B cell (primary cell): ENCODE results near the gene CD6. TPM values are rescaled to one million over a fixed set of nuclear protein-coding genes. Genes with fewer than 3 reads are reported as not detected.

Experiments
- ATAC-seq: fragments of 200-7000 bp; cut with Tn5 transposase; one replicate; pipeline ENCODE4 v1.10.0; 2021; ENCODE audit warnings: low read depth, mild to moderate bottlenecking, moderate number of reproducible peaks, moderate library complexity
- CTCF ChIA-PET: fragments of 350-600 bp; sonication (Branson Sonifier 250); formaldehyde crosslinking; loops from one replicate; lab custom pipeline; 2021; ENCODE audit warnings: antibody characterized with exemption, inconsistent platforms; lab: Charles Lee
- POLR2A ChIA-PET: fragments of 350-600 bp; sonication (Branson Sonifier 250); formaldehyde crosslinking; loops from one replicate; lab custom pipeline; 2021; ENCODE audit warnings: antibody characterized with exemption; lab: Charles Lee
- DNase-seq: peaks from one replicate; pipeline ENCODE4 v3.0.0; 2013
- H2AFZ ChIP-seq: 2 replicates; pipeline ENCODE4 v1.6.1; 2012; ENCODE audit warnings: mild to moderate bottlenecking, low read depth, low read length; ENCODE audit not compliant: insufficient read depth, poor library complexity, severe bottlenecking
- H3K27ac ChIP-seq, 2 donors: 1 replicate in 1 of 2; 2 replicates in 1 of 2; pipeline ENCODE4 v1.5.1; 2012 to 2013; ENCODE audit warnings: low read length in 2 of 2, mild to moderate bottlenecking in 2 of 2, moderate library complexity in 1 of 2
- H3K27me3 ChIP-seq, 4 experiments: fragments of 200-600 bp in 1 of 4; sonication (generic) in 1 of 4; replicated peaks in 1 of 4; 1 replicate in 2 of 4; 2 replicates in 2 of 4; pipeline versions ENCODE4 v1.6.1 to v1.7.0; 2013 to 2016; ENCODE audit warnings: low read length in 3 of 4, mild to moderate bottlenecking in 2 of 4, mixed read lengths in 1 of 4, moderate library complexity in 1 of 4; ENCODE audit not compliant: insufficient read depth in 4 of 4, control insufficient read depth in 3 of 4; ENCODE audit errors: control extremely low read depth in 1 of 4
- H3K36me3 ChIP-seq, 2 experiments: replicated peaks in 1 of 2; 1 replicate in 1 of 2; 2 replicates in 1 of 2; pipeline versions ENCODE4 v1.6.1 to v1.7.1; 2013; ENCODE audit warnings: low read length in 1 of 2; ENCODE audit not compliant: insufficient read depth in 2 of 2, control insufficient read depth in 1 of 2; ENCODE audit errors: control extremely low read depth in 1 of 2, extremely low read depth in 1 of 2
- H3K4me1 ChIP-seq, 2 donors: fragments of 200-600 bp in 1 of 2; sonication (generic) in 1 of 2; 1 replicate in 1 of 2; 2 replicates in 1 of 2; pipeline versions ENCODE4 v1.5.1 to v1.6.1; 2013 to 2017; ENCODE audit warnings: low read length in 2 of 2; ENCODE audit not compliant: control insufficient read depth in 2 of 2, insufficient read depth in 2 of 2
- H3K4me2 ChIP-seq: replicated peaks from 2 replicates; pipeline ENCODE3; 2012; ENCODE audit warnings: mild to moderate bottlenecking, low read depth, low read length; ENCODE audit not compliant: poor library complexity, severe bottlenecking
- H3K4me3 ChIP-seq, 5 experiments: fragments of 200-600 bp in 1 of 5; sonication (generic) in 1 of 5; 1 replicate in 3 of 5; 2 replicates in 2 of 5; pipeline versions ENCODE4 v1.5.1 to v1.7.0; 2011 to 2016; ENCODE audit warnings: low read length in 4 of 5, mild to moderate bottlenecking in 4 of 5, low read depth in 2 of 5, control low read depth in 1 of 5, moderate library complexity in 1 of 5; ENCODE audit not compliant: insufficient read depth in 1 of 5; ENCODE audit errors: control extremely low read depth in 1 of 5, extremely low read depth in 1 of 5
- H3K79me2 ChIP-seq: fragments of 200-600 bp; sonication (generic); one replicate; pipeline ENCODE4 v1.6.0; 2016; ENCODE audit warnings: low read length; ENCODE audit not compliant: control insufficient read depth, insufficient read depth
- H3K9ac ChIP-seq: fragments of 200-600 bp; sonication (generic); 2 replicates; pipeline ENCODE4 v1.6.1; 2017; ENCODE audit warnings: mild to moderate bottlenecking, low read length, moderate library complexity
- H3K9me3 ChIP-seq, 3 donors: one replicate each; pipeline versions ENCODE4 v1.6.1 to v1.7.1; 2013; ENCODE audit warnings: low read length in 2 of 3; ENCODE audit not compliant: control insufficient read depth in 2 of 3, insufficient read depth in 1 of 3; ENCODE audit errors: control extremely low read depth in 1 of 3
- H4K20me1 ChIP-seq: 2 replicates; pipeline ENCODE4 v1.6.0; 2012; ENCODE audit warnings: mild to moderate bottlenecking, low read length; ENCODE audit not compliant: insufficient read depth, control insufficient read depth, poor library complexity, severe bottlenecking
- H3K27ac Mint-ChIP-seq: one replicate; pipeline ENCODE4 v1.8.0; 2021; ENCODE audit warnings: mixed read lengths
- H3K27me3 Mint-ChIP-seq: one replicate; pipeline ENCODE4 v1.8.0; 2021; ENCODE audit warnings: mixed read lengths
- H3K4me1 Mint-ChIP-seq: one replicate; pipeline ENCODE4 v1.8.0; 2021; ENCODE audit warnings: mixed read lengths
- H3K4me3 Mint-ChIP-seq: one replicate; pipeline ENCODE4 v1.8.0; 2021; ENCODE audit warnings: mixed read lengths
- H3K9me3 Mint-ChIP-seq: one replicate; pipeline ENCODE4 v1.8.0; 2022; ENCODE audit warnings: mixed read lengths; ENCODE audit not compliant: insufficient read depth
- CTCF ChIP-seq: fragments of 200-600 bp; IDR thresholded peaks from one replicate; pipeline ENCODE4 v1.8.0; 2022; ENCODE audit warnings: antibody characterized with exemption, mild to moderate bottlenecking
- EZH2 ChIP-seq: IDR thresholded peaks from 2 replicates; pipeline ENCODE4 v1.6.1; 2012; ENCODE audit warnings: borderline replicate concordance, low read depth, mild to moderate bottlenecking, moderate library complexity, low read length; ENCODE audit not compliant: insufficient read depth, poor library complexity, severe bottlenecking
- WGBS: methylation state at CpG from one replicate; pipeline ENCODE4 v1.1.5; 2013; ENCODE audit warnings: missing lambda C conversion rate; ENCODE audit not compliant: insufficient coverage; 5-methylcytosine and 5-hydroxymethylcytosine counted together
- intact Hi-C: fragments of 100-400 bp; cut with micrococcal nuclease; formaldehyde crosslinking; loops from one replicate; pipeline ENCODE4 v1.10.0; 2022
- polyA plus RNA-seq: library from polyadenylated mRNA; depleted of rRNA; stranded (reverse); fragments of >200 nt; gene quantifications from 2 replicates; pipeline ENCODE4 v1.2.3, GENCODE V29; 2012
- total RNA-seq, 2 donors: library from RNA; stranded (reverse); fragments of 120-200 nt in 1 of 2; gene quantifications; 1 replicate in 1 of 2; 2 replicates in 1 of 2; pipeline versions ENCODE4 v1.2.3 to v1.2.4, GENCODE V29; 2013 to 2022

CD6 gene
- total and polyA plus RNA-seq, 2 donors (not counting 1 experiment from before 2014, with no cell fraction given) = 9.3 to 13.6 TPM

- Mint-ChIP-seq H3K9me3 (no peaks in the 10 kb centered on the region), H3K27ac (peak overlapping the region; percentile 47), H3K27me3 (no peaks in the 10 kb centered on the region), H3K4me3 (no peak overlapping the region), H3K4me1 (peaks cover 67% of the 10 kb centered on the region)
- CTCF ChIA-PET = interaction anchor here (0.7 to 2.4 kb wide), 8 partner anchors 9 to 243 kb away, joined by 3 to 10 read pairs (median 4); no protein-coding TSS in a partner anchor
- Histone ChIP-seq H3K9ac (no peak overlapping the region), H3K27ac (no peak overlapping the region), H4K20me1 (peaks cover 79% of the 10 kb centered on the region), H3K27me3 (no peaks in the 10 kb centered on the region), H3K36me3 (peaks cover 7 to 79% of the 10 kb centered on the region in 2 experiments), H3K9me3 (no peaks in the 10 kb centered on the region), H3K4me2 (no peak overlapping the region), H3K79me2 (peaks cover 51% of the 10 kb centered on the region), H3K4me1 (peaks cover 30 to 40% of the 10 kb centered on the region in 2 donors), H3K4me3 (no peak overlapping the region), H2AFZ (no peak overlapping the region)
- POLR2A ChIA-PET = no interaction called here
- 83% methylated on average over 7 of the region's 11 CpGs for WGBS
- DNase-seq (peak; percentile 42), ATAC-seq (peak; percentile 17)
- intact Hi-C loops = no loop called here
- TF ChIP-seq CTCF = no peak
- no peak for TF ChIP-seq EZH2
These were observed 26.8 kb upstream of the CD6 start for GRCh38 chr11:60944490-60945294.

- ATAC-seq (no peak), DNase-seq (no peak)
- CTCF ChIA-PET = interaction anchor here (0.7 to 2.4 kb wide), 10 partner anchors 9 to 243 kb away, joined by 3 to 10 read pairs (median 4); no protein-coding TSS in a partner anchor
- H3K79me2 ChIP-seq = peaks cover 57% of the 10 kb centered on the region
- H3K36me3 ChIP-seq = peaks cover 7 to 73% of the 10 kb centered on the region in 2 experiments
- no peak overlapping the region for H3K27ac ChIP-seq
- POLR2A ChIA-PET = no interaction called here
- H3K27me3 ChIP-seq = no peaks in the 10 kb centered on the region
- Mint-ChIP-seq H3K9me3 (no peaks in the 10 kb centered on the region), H3K4me3 (no peak overlapping the region), H3K27me3 (no peaks in the 10 kb centered on the region), H3K27ac (peak overlapping the region; percentile 47), H3K4me1 (peaks cover 72% of the 10 kb centered on the region)
- TF ChIP-seq CTCF (no peak), EZH2 (no peak)
- no peaks in the 10 kb centered on the region for H3K9me3 ChIP-seq
- no peak overlapping the region for H2AFZ ChIP-seq
- H3K9ac ChIP-seq = no peak overlapping the region
- H3K4me1 ChIP-seq = peaks cover 36 to 45% of the 10 kb centered on the region in 2 donors
- WGBS = no CpG with 5 or more reads among the region's 5 CpGs
- H3K4me2 ChIP-seq = no peak overlapping the region
- H4K20me1 ChIP-seq = peaks cover 85% of the 10 kb centered on the region
- intact Hi-C loops = no loop called here
- no peak overlapping the region for H3K4me3 ChIP-seq
These were observed 26.2 kb upstream of the CD6 start for GRCh38 chr11:60945295-60945667.
